NCI-H2029 (cell line): Measurements from ENCODE around the gene TNPO1.
A peak's percentile ranks its signal among the peaks of the same experiment; 100 is the strongest.
"Not testable (repeated sequence)": the region's sequence is repeated elsewhere in the genome, so short reads cannot be mapped to it uniquely, and the experiment has no call there.

ENCODE experiments used
- DNase-seq: peaks from one replicate; lab custom pipeline; 2025; lab: John Stamatoyannopoulos, UW

Gene TNPO1

GRCh38 chr5:72816284-72817075 lies at the start of gene TNPO1:
Gene TNPO1, plus strand, starts transcription at chr5:72816661. Its CDS starts 77 bp downstream, at chr5:72816738.
- DNase-seq, result peak; percentile 84

GRCh38 chr5:72767289-72768010 lies 49.0 kb upstream of the TNPO1 start:
- DNase-seq, result peak; percentile 84

- DNase-seq, result no peak
Observed at GRCh38 chr5:72770266-72770665, 46.2 kb upstream of the TNPO1 start.

GRCh38 chr5:72776684-72777083 lies 39.8 kb upstream of the TNPO1 start:
- no peak for DNase-seq

GRCh38 chr5:72779520-72779919 lies 36.9 kb upstream of the TNPO1 start:
- DNase-seq, result no peak

GRCh38 chr5:72783354-72783753 lies 33.1 kb upstream of the TNPO1 start:
- no peak for DNase-seq

GRCh38 chr5:72784129-72784528 lies 32.3 kb upstream of the TNPO1 start:
- DNase-seq, result no peak

- no peak for DNase-seq
Observed at GRCh38 chr5:72785801-72786200, 30.7 kb upstream of the TNPO1 start.

- DNase-seq, result no peak
Observed at GRCh38 chr5:72786676-72787075, 29.8 kb upstream of the TNPO1 start.

- DNase-seq, result no peak
Observed at GRCh38 chr5:72788866-72789505, 27.5 kb upstream of the TNPO1 start.

GRCh38 chr5:72790186-72790585 lies 26.3 kb upstream of the TNPO1 start:
- DNase-seq, result no peak

GRCh38 chr5:72792662-72793061 lies 23.8 kb upstream of the TNPO1 start:
- not testable (repeated sequence) for DNase-seq

- no peak for DNase-seq
Observed at GRCh38 chr5:72796001-72796400, 20.5 kb upstream of the TNPO1 start.

- no peak for DNase-seq
Observed at GRCh38 chr5:72799721-72800120, 16.7 kb upstream of the TNPO1 start.

GRCh38 chr5:72808637-72809036 lies 7.8 kb upstream of the TNPO1 start:
- DNase-seq, result not testable (repeated sequence)

- DNase-seq, result no peak
Observed at GRCh38 chr5:72811849-72812248, 4.6 kb upstream of the TNPO1 start.

GRCh38 chr5:72812488-72812887 lies 4.0 kb upstream of the TNPO1 start:
- DNase-seq, result no peak

- no peak for DNase-seq
Observed at GRCh38 chr5:72814104-72814503, 2.4 kb upstream of the TNPO1 start.

- no peak for DNase-seq
Observed at GRCh38 chr5:72814864-72815263, 1.6 kb upstream of the TNPO1 start.

- DNase-seq, result peak; percentile 53
Observed at GRCh38 chr5:72815580-72816283, 729 bp upstream of the TNPO1 start.

GRCh38 chr5:72817076-72817481 lies 618 bp downstream of the TNPO1 start:
- peak; percentile 51 for DNase-seq

GRCh38 chr5:72817671-72818266 lies 1.3 kb downstream of the TNPO1 start:
- DNase-seq, result no peak
